HepG2 (cell line): Measurements from ENCODE around the gene GUCY1A2. TPM values are rescaled to one million over a fixed set of nuclear protein-coding genes. Genes with fewer than 3 reads are reported as not detected.

Experiments
- ATAC-seq: fragments of 200-7000 bp; cut with Tn5 transposase; 3 replicates; pipeline ENCODE4 v1.9.1; 2020; ENCODE audit warnings: mild to moderate bottlenecking, moderate library complexity
- BruUV-seq: library from RNA; stranded (reverse); fragments of 400-500 nt; replicated peaks from 2 replicates; lab custom pipeline; 2021; lab: Mats Ljungman, UMichigan
- CTCF ChIA-PET: fragments of 300-600 bp; formaldehyde crosslinking; extraction: SDS; loops from one replicate; lab custom pipeline; 2021; ENCODE audit warnings: low total read pairs, inconsistent platforms, low intra/inter-chr PET ratio; lab: Yijun Ruan, JAX
- POLR2A ChIA-PET: fragments of 350-600 bp; sonication (Branson Sonifier 250); formaldehyde crosslinking; loops from one replicate; lab custom pipeline; 2020; ENCODE audit warnings: antibody characterized with exemption, inconsistent platforms; lab: Yijun Ruan, JAX
- DNase-seq: peaks from one replicate; pipeline ENCODE4 v3.0.0-alpha.2; 2015; ENCODE audit warnings: low spot score
- FAIRE-seq: peaks from 3 replicates; lab custom pipeline; 2011; peaks lifted over from hg19 to GRCh38; lab: Jason Lieb, UNC
- H2AFZ ChIP-seq: one replicate; pipeline ENCODE4 v1.6.1; 2011; ENCODE audit warnings: low read length, inconsistent platforms
- H3K27ac ChIP-seq: fragments of 300-600 bp; 3 replicates; pipeline ENCODE4 v1.8.0; 2011; ENCODE audit warnings: mixed run types, mild to moderate bottlenecking, mixed read lengths, low read length, inconsistent platforms; ENCODE audit not compliant: insufficient read depth; ENCODE audit errors: extremely low read length
- H3K27me3 ChIP-seq, 2 experiments: fragments of 200-600 bp in 1 of 2; 2 replicates in 1 of 2; 3 replicates in 1 of 2; pipeline versions ENCODE4 v1.6.0 to v1.8.0; 2011; ENCODE audit warnings: low read length in 2 of 2, mild to moderate bottlenecking in 2 of 2, moderate library complexity in 2 of 2, inconsistent platforms in 1 of 2; ENCODE audit not compliant: insufficient read depth in 2 of 2, control insufficient read depth in 1 of 2
- H3K36me3 ChIP-seq, 2 experiments: fragments of 200-600 bp in 1 of 2; replicated peaks in 1 of 2; 2 replicates in 1 of 2; 3 replicates in 1 of 2; pipeline versions ENCODE4 v1.5.1 to v1.8.0; 2011; ENCODE audit warnings: low read length in 2 of 2, inconsistent platforms in 1 of 2; ENCODE audit not compliant: insufficient read depth in 2 of 2, control insufficient read depth in 1 of 2
- H3K4me1 ChIP-seq: 2 replicates; pipeline ENCODE4 v1.5.1; 2012; ENCODE audit warnings: low read length, inconsistent platforms; ENCODE audit not compliant: insufficient read depth
- H3K4me2 ChIP-seq: 2 replicates; pipeline ENCODE4 v1.6.0; 2011; ENCODE audit warnings: low read depth, low read length, inconsistent platforms
- H3K4me3 ChIP-seq, 3 experiments: fragments of 200-600 bp in 1 of 3; sonication (generic), shearing (Covaris generic) in 1 of 3; replicated peaks in 1 of 3; 2 replicates each; pipeline ENCODE4 v1.5.1; 2011 to 2016; ENCODE audit warnings: low read length in 3 of 3, inconsistent platforms in 2 of 3, low read depth in 2 of 3, mild to moderate bottlenecking in 2 of 3, control low read depth in 1 of 3, mixed read lengths in 1 of 3; ENCODE audit not compliant: insufficient read depth in 1 of 3
- H3K79me2 ChIP-seq: one replicate; pipeline ENCODE4 v1.6.1; 2011; ENCODE audit warnings: low read length, inconsistent platforms; ENCODE audit not compliant: insufficient read depth
- H3K9ac ChIP-seq: 2 replicates; pipeline ENCODE4 v1.6.0; 2011; ENCODE audit warnings: mild to moderate bottlenecking, low read depth, low read length, inconsistent platforms; ENCODE audit not compliant: insufficient read depth
- H3K9me3 ChIP-seq: 2 replicates; pipeline ENCODE4 v1.5.1; 2012; ENCODE audit warnings: mild to moderate bottlenecking, low read length
- H4K20me1 ChIP-seq: 2 replicates; pipeline ENCODE4 v1.6.0; 2011; ENCODE audit warnings: inconsistent platforms, mild to moderate bottlenecking, low read length, moderate library complexity; ENCODE audit not compliant: insufficient read depth
- ATM ChIP-seq: fragments of 450-650 bp; IDR thresholded peaks from 2 replicates; pipeline ENCODE4 v1.7.1; 2017; ENCODE audit warnings: mild to moderate bottlenecking, borderline replicate concordance
- HNRNPL ChIP-seq: fragments of 200-400 bp; formaldehyde crosslinking; IDR thresholded peaks from 2 replicates; pipeline ENCODE4 v1.6.1; 2017; ENCODE audit warnings: mild to moderate bottlenecking, low read depth, low read length
- NFE2 ChIP-seq: sonication (generic); formaldehyde crosslinking; IDR thresholded peaks from 2 replicates; pipeline ENCODE4 v1.4.0; 2020; ENCODE audit warnings: missing genetic modification reagents
- NFKB2 ChIP-seq: sonication (generic); formaldehyde crosslinking; IDR thresholded peaks from 2 replicates; pipeline ENCODE4 v1.4.0; 2020; ENCODE audit warnings: missing genetic modification reagents, borderline replicate concordance
- ZFYVE20 ChIP-seq: sonication (generic); formaldehyde crosslinking; IDR thresholded peaks from 2 replicates; pipeline ENCODE4 v1.8.0; 2023; ENCODE audit warnings: low read depth, mild to moderate bottlenecking, moderate library complexity, missing genetic modification reagents, borderline replicate concordance
- ZNF652 ChIP-seq: IDR thresholded peaks from 2 replicates; pipeline ENCODE4 v1.6.1; 2016; ENCODE audit warnings: low read depth, borderline replicate concordance
- WGBS: methylation state at CpG from one replicate; pipeline ENCODE4 v1.1.6; 2017; ENCODE audit warnings: low lambda C conversion rate; 5-methylcytosine and 5-hydroxymethylcytosine counted together
- in situ Hi-C: cut with HindIII; loops from 2 replicates; pipeline ENCODE4 v1.10.0; 2017; ENCODE audit warnings: low pct_unique_long_range_greater_than_20kb; ENCODE audit not compliant: extremely low pct_ligation_motif_present
- intact Hi-C: fragments of 100-400 bp; cut with micrococcal nuclease; formaldehyde crosslinking; loops from one replicate; pipeline ENCODE4 v1.10.0; 2022; ENCODE audit not compliant: unreplicated experiment
- polyA plus RNA-seq, 8 experiments: library from polyadenylated mRNA; depleted of rRNA in 3 of 8; stranded (reverse) in 7 of 8; unstranded in 1 of 8; fragments of >200 nt; fragmentation: Illumina TruSeq in 4 of 8; extraction: Trizol in 4 of 8; gene quantifications; 2 replicates each; pipeline versions ENCODE4 v1.2.1 to v1.2.3, GENCODE V29; 2011 to 2016; ENCODE audit warnings: low read depth in 4 of 8, missing spikeins in 1 of 8, mixed read lengths in 1 of 8; ENCODE audit not compliant: insufficient read depth in 1 of 8
- total RNA-seq, 5 experiments: library from RNA; depleted of rRNA; stranded (reverse); fragments of >200 nt; fragmentation: Illumina TruSeq; extraction: Trizol; gene quantifications; 2 replicates each; pipeline ENCODE4 v1.2.3, GENCODE V29; 2016; ENCODE audit warnings: low read depth in 1 of 5
- TF ChIP-seq, protein P1 (sequence below): sonication (generic); formaldehyde crosslinking; IDR thresholded peaks from 2 replicates; pipeline ENCODE4 v1.5.0; 2020; ENCODE audit warnings: missing genetic modification reagents
- TF ChIP-seq, protein P2 (sequence below), 2 experiments: fragments of 450-650 bp in 1 of 2; sonication (generic) in 1 of 2; formaldehyde crosslinking; IDR thresholded peaks; 2 replicates each; pipeline versions ENCODE4 v1.5.0 to v1.8.0; 2020 to 2022; ENCODE audit warnings: mild to moderate bottlenecking in 1 of 2, missing genetic modification reagents in 1 of 2
- TF ChIP-seq, protein P3 (sequence below): sonication (generic); formaldehyde crosslinking; IDR thresholded peaks from 2 replicates; pipeline ENCODE4 v1.4.0; 2020; ENCODE audit warnings: mild to moderate bottlenecking, missing genetic modification reagents
- TF ChIP-seq, protein P4 (sequence below): sonication (generic); formaldehyde crosslinking; IDR thresholded peaks from 2 replicates; pipeline ENCODE4 v1.4.0; 2020; ENCODE audit warnings: missing genetic modification reagents
- TF ChIP-seq, protein P5 (sequence below): sonication (generic); formaldehyde crosslinking; IDR thresholded peaks from 2 replicates; pipeline ENCODE4 v1.4.0; 2020; ENCODE audit warnings: mild to moderate bottlenecking, low read depth, missing genetic modification reagents
- TF ChIP-seq, protein P6 (sequence below): sonication (generic); formaldehyde crosslinking; IDR thresholded peaks from 2 replicates; pipeline ENCODE4 v1.4.0; 2020; ENCODE audit warnings: missing genetic modification reagents; ENCODE audit errors: not compliant biosample characterization

The GUCY1A2 gene
- total and polyA plus RNA-seq, 2 of the 13 experiments (the other 11 are each of a cell fraction or from before 2014, with no cell fraction given) = 0.01 to 0.07 TPM

DNA sequence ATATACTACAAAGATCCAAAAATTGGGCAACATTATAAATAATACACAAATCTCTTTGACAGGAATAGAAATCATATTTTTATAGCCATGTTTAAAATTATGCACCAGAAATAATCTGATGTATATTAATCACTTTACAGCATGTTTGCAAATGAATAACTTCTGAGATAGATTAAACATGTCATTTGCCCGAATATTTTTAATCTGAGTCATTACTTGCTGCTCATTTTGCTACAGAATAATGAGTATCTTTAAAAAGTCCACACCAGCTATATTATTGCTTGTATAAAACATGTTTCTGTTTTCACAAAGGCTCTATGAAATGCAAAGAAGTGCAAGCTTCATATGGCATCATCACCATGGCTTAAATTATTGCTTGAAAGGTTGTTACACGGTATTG lies 336.8 kb downstream of the GUCY1A2 start:
- Histone ChIP-seq H3K9ac (no peak overlapping the region), H2AFZ (no peak overlapping the region), H3K4me1 (no peaks in the 10 kb centered on the region), H3K4me2 (no peak overlapping the region), H3K79me2 (no peaks in the 10 kb centered on the region), H3K27ac (no peak overlapping the region), H4K20me1 (no peaks in the 10 kb centered on the region), H3K27me3 (no peaks in the 10 kb centered on the region), H3K36me3 (no peaks in the 10 kb centered on the region), H3K9me3 (no peaks in the 10 kb centered on the region), H3K4me3 (no peak overlapping the region)
- ATAC-seq (no peak), DNase-seq (no peak), FAIRE-seq (no peak)
- CTCF ChIA-PET = no interaction called here
- POLR2A ChIA-PET = no interaction called here
- intact Hi-C loops = no loop called here
- WGBS = 0% methylated on average over 2 of the region's 2 CpGs
- no TSS peak for BruUV-seq
- in situ Hi-C loops = no loop called here
- TF ChIP-seq ZFYVE20 (CRISPR knock-in tag) (no peak), NFKB2 (CRISPR knock-in tag) (no peak), HNRNPL (no peak), ATM (no peak)
- TF ChIP-seq, protein P1, sequence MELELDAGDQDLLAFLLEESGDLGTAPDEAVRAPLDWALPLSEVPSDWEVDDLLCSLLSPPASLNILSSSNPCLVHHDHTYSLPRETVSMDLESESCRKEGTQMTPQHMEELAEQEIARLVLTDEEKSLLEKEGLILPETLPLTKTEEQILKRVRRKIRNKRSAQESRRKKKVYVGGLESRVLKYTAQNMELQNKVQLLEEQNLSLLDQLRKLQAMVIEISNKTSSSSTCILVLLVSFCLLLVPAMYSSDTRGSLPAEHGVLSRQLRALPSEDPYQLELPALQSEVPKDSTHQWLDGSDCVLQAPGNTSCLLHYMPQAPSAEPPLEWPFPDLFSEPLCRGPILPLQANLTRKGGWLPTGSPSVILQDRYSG (CRISPR knock-in tag) = no peak

DNA sequence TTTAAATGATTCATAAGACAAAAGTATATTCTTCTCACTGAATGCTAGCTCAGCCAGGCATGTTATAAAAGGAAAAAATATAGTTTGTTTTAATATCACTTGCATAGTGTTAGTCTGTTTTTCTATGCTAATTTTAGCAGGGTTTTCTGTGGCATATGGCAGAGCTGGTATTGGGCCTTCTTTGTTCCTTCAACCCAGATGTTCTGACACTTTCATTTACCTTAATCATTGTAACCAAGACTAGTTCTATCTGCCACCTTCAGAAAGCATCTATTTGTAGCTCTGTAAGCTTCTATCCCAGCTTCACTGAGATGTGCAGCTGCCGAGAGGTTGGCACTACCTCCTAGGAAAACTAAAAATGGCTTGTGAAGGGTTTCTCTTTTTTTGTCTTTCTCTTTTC lies 338.7 kb downstream of the GUCY1A2 start:
- intact Hi-C loops = no loop called here
- TF ChIP-seq, protein P2, sequence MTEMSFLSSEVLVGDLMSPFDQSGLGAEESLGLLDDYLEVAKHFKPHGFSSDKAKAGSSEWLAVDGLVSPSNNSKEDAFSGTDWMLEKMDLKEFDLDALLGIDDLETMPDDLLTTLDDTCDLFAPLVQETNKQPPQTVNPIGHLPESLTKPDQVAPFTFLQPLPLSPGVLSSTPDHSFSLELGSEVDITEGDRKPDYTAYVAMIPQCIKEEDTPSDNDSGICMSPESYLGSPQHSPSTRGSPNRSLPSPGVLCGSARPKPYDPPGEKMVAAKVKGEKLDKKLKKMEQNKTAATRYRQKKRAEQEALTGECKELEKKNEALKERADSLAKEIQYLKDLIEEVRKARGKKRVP (CRISPR knock-in tag; IDR thresholded peaks at IDR 0.05) = no peak
- TF ChIP-seq, protein P3, sequence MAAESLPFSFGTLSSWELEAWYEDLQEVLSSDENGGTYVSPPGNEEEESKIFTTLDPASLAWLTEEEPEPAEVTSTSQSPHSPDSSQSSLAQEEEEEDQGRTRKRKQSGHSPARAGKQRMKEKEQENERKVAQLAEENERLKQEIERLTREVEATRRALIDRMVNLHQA = no peak
- TF ChIP-seq, protein P4, sequence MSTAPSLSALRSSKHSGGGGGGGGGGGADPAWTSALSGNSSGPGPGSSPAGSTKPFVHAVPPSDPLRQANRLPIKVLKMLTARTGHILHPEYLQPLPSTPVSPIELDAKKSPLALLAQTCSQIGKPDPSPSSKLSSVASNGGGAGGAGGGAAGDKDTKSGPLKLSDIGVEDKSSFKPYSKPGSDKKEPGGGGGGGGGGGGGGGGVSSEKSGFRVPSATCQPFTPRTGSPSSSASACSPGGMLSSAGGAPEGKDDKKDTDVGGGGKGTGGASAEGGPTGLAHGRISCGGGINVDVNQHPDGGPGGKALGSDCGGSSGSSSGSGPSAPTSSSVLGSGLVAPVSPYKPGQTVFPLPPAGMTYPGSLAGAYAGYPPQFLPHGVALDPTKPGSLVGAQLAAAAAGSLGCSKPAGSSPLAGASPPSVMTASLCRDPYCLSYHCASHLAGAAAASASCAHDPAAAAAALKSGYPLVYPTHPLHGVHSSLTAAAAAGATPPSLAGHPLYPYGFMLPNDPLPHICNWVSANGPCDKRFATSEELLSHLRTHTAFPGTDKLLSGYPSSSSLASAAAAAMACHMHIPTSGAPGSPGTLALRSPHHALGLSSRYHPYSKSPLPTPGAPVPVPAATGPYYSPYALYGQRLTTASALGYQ (CRISPR knock-in tag) = no peak
- TF ChIP-seq NFE2 (no peak), ZNF652 (CRISPR knock-in tag) (no peak)
- TF ChIP-seq, protein P5, sequence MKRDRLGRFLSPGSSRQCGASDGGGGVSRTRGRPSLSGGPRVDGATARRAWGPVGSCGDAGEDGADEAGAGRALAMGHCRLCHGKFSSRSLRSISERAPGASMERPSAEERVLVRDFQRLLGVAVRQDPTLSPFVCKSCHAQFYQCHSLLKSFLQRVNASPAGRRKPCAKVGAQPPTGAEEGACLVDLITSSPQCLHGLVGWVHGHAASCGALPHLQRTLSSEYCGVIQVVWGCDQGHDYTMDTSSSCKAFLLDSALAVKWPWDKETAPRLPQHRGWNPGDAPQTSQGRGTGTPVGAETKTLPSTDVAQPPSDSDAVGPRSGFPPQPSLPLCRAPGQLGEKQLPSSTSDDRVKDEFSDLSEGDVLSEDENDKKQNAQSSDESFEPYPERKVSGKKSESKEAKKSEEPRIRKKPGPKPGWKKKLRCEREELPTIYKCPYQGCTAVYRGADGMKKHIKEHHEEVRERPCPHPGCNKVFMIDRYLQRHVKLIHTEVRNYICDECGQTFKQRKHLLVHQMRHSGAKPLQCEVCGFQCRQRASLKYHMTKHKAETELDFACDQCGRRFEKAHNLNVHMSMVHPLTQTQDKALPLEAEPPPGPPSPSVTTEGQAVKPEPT (CRISPR knock-in tag) = no peak
- TF ChIP-seq, protein P6, sequence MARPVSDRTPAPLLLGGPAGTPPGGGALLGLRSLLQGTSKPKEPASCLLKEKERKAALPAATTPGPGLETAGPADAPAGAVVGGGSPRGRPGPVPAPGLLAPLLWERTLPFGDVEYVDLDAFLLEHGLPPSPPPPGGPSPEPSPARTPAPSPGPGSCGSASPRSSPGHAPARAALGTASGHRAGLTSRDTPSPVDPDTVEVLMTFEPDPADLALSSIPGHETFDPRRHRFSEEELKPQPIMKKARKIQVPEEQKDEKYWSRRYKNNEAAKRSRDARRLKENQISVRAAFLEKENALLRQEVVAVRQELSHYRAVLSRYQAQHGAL (CRISPR knock-in tag) = no peak

More for the DNA sequence above, 338.7 kb downstream of the GUCY1A2 start:
- no peak overlapping the region for H2AFZ ChIP-seq
- no peak overlapping the region for H3K9ac ChIP-seq
- 29% methylated on average over 1 of the region's 1 CpG for WGBS
- ATAC-seq = no peak
- no peaks in the 10 kb centered on the region for H3K4me1 ChIP-seq
- no peak overlapping the region for H3K4me3 ChIP-seq
- DNase-seq = no peak
- H3K27ac ChIP-seq = no peak overlapping the region
- no peaks in the 10 kb centered on the region for H3K27me3 ChIP-seq
- H3K4me2 ChIP-seq = no peak overlapping the region
- no peaks in the 10 kb centered on the region for H3K79me2 ChIP-seq
- BruUV-seq = no TSS peak
- POLR2A ChIA-PET = no interaction called here
- H3K9me3 ChIP-seq = no peaks in the 10 kb centered on the region
- CTCF ChIA-PET = no interaction called here
- H3K36me3 ChIP-seq = no peaks in the 10 kb centered on the region
- H4K20me1 ChIP-seq = no peaks in the 10 kb centered on the region
- in situ Hi-C loops = no loop called here
- no peak for FAIRE-seq
